GM21423 (cell line): ENCODE results near the gene EMILIN1.
"Not testable (repeated sequence)": the region's sequence is repeated elsewhere in the genome, so short reads cannot be mapped to it uniquely, and the experiment has no call there.

ENCODE experiments used
- ATAC-seq: cut with Tn5 transposase; IDR thresholded peaks from one replicate; pipeline ENCODE4 v1.9.1; 2021; ENCODE audit warnings: mild to moderate bottlenecking, moderate library complexity; ENCODE audit not compliant: unreplicated experiment

EMILIN1 gene

DNA sequence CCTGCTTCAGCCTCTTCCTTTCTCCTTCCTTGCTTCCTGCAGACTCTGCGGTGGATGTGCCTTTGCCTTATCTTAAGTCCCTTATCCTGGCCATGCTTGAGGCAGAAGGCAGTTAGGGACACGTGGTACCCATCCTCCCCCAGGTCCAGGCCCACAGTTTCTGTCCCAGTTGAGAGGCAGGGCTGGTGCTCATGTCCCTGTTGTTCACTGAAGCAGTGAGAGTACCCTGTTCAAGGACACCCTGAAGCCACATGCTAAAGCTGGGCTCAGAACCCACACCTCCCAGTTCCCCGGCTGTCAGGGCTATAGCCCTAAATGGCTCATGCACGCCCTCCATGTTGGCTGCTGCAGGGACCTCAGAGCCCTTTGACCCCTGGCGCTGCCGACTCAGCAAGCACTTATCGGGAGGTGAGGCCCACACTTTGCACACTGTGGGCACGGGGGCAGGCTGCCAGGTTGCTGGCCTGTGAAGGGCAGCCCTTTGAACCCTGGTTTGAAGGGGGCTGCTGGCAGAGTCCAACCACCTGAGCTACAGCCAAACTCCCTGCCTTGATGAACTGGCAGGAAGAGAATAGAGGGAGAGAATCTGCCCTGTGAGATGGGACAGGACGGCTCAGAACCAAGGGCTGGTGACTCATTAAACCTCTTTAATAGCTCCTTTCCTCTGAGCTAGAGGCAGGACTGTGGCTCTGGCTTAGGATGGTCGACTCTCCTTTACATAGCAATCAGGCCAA is 14.4 kb downstream of the EMILIN1 start:
- no peak for ATAC-seq

DNA sequence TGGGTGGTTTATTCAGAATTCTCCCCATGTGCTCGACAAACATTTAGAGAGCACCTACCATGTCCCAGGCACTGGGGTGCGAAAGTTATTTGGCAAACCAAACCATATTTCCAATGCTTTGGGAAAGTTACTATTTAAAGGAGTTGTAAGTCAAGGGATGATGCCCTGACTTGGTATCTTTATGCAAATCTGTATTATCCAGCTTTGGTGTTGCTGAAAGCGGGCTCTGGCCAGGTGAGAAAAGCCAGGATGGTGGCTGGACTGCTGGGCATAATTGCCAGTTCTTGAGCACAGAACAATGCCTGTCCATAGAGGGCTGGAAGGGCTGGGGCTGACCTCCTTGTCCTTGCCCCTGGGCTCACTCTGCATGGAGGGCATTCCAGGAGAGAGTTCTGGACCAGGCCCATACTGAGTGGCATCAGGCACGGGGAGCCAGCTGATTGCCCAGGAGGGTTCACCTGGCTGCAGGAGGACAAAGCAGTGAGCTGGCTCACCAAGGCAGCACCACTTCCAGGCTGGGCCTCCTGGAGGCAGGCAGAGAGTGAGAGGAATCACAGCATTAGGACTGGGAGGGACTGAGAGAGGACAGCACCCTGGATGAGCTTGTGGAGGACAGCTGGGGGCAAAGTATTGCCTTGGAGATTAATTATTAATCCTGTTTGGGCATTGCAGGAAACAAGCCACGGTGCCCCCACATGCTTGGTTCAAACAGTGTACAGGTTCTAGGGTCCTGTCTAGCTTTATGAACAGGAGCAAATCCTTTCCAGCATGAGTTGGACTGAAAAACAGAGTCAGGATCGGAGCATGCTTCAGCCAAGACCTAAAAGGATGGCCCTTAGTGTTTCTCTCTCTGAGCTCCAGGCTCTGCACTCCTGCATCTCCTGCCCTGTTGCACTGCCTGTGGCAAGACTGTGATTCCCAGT is 15.3 kb downstream of the EMILIN1 start:
- no peak for ATAC-seq

DNA sequence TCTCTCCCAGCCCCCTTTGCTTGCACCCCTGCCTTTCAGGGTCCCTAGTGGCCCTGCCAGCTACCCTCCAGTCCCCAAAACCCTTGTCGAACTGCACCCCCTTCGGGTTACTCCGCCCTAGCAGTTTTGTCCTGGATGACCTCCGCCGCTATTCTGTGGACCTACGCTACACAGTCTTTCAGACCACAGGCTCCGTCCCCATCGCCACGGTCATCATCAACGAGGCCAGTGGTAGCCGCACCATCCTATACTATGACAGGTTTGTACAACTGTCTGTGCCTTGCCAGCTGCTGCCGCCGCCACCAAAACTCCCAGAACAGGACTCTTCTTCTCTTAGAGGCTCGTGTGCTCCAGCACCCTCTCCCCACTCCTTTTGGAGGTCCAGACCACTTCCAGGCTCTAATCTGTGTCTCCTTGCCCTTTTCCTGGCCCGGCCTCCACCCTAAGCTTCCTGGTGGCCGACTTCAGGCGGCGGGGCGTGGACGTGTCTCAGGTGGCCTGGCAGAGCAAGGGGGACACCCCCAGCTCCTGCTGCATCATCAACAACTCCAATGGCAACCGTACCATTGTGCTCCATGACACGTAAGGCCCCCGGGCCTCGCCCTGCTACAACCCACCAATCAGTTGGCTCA is 16.1 kb downstream of the EMILIN1 start:
- no peak for ATAC-seq

DNA sequence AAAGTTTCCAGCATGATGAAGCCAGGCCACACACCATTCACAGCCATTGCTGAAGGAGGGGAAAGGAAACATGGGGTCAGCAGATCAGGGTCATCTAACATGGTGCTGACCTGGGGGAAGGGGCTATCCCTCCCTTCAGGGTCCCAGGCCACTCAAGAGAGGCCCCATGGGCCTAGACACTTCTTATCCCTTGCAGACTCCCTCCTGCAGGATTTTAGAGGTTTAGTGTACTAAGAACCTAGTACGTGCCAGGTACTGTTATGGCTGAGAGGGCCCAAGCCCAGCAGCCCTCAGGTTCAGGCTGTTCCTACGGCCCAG is 17.0 kb downstream of the EMILIN1 start:
- ATAC-seq, result no peak

DNA sequence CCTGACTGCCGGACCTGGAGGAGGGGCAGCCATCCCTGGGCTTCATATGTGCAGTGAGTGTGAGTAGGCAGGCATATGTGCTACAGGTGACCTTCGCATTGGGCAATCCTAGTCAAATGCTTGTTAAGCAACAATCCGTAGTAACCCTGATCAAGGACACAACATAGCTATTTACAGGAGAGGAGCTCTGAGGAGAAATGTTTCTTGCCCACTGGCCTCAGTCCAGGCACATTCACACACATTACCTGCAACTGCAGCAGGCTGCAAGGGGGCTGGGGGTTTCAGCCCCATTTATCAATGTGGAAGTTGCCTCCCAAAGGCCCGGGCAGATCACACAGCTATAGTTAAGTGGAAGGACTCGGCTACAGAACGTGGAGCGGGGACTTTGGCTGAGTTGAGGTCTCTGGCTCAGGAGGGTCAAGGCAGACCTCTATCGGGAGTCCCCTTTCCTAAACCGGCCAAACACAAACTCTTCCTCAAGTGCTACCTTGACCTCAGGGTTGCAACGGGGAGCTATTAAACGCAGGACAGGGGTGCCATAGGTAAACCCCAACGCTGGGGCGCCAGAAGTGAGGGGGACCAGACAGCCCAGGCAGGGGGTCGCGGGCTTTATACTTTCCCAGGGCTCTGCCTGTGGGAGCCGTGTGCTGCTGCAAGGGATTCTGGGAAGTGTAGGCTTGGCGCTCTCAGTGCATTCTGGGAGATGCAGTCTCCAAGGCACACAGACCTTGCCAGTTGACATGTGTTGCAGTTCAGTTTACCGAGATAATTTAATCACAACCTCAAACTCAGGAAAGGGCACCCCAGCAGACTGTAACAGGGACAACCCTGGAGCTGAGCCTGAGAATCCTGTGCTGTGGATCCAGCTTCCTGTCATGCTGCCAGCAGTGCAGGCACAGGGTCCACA is 17.6 kb downstream of the EMILIN1 start:
- ATAC-seq, result no peak

DNA sequence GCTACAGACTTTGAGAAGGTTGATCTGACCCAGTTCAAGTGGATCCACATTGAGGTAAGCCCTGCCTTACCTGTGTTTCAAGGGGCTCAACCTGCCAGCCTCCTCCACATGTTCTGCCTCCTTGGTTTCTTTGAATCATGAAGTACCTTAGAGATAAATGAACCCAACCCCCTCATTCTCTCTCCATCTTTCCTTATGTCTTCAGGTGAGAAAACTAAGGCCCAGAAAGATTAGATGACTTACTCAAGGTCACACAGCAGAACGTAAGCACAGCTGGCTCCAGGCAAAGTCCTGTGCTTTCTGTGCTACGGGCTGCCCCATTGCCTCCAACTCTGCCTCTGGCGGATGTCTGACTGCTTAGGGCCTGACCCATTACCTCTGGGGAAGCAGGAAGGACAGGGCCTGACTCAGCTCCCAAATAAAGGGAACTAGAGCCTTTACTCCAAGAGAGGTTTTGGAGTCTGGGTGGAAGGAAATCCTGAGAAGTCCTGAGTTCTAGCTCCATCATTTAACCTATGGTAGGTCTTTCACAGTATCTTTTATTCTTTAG is 18.4 kb downstream of the EMILIN1 start:
- ATAC-seq, result no peak

DNA sequence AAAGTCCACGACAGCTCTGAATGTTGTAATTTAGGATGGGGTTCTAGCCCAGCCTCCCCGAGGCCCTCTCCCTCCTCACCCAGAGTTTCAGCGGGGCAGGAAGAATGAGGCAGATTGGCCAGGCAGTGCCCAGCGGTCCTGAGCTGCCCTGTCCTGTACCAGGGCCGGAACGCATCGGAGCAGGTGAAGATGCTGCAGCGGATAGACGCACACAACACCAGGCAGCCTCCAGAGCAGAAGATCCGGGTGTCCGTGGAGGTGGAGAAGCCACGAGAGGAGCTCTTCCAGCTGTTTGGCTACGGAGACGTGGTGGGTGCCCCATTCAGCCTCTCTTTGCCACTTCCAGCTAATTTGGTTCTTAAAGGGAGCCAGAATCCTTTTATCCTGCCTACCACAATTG is 18.9 kb downstream of the EMILIN1 start:
- no peak for ATAC-seq

DNA sequence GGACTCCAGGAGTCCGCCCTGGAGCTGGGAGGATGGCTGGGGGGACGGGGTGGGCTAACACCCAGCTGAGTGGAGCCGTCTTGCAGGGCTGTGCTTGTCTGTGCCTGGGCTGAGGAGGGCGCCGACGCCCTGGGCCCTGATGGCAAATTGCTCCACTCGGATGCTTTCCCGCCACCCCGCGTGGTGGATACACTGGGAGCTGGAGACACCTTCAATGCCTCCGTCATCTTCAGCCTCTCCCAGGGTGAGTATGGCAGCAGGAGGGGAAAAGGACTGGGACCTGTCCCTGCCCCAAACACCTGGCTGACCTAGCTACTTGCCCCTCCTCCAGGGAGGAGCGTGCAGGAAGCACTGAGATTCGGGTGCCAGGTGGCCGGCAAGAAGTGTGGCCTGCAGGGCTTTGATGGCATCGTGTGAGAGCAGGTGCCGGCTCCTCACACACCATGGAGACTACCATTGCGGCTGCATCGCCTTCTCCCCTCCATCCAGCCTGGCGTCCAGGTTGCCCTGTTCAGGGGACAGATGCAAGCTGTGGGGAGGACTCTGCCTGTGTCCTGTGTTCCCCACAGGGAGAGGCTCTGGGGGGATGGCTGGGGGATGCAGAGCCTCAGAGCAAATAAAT is 21.0 kb downstream of the EMILIN1 start:
- ATAC-seq, result no peak

DNA sequence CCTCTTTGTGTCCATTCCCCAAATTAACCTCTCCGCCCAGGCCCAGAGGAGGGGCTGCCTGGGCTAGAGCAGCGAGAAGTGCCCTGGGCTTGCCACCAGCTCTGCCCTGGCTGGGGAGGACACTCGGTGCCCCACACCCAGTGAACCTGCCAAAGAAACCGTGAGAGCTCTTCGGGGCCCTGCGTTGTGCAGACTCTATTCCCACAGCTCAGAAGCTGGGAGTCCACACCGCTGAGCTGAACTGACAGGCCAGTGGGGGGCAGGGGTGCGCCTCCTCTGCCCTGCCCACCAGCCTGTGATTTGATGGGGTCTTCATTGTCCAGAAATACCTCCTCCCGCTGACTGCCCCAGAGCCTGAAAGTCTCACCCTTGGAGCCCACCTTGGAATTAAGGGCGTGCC is 21.6 kb downstream of the EMILIN1 start:
- no peak for ATAC-seq

DNA sequence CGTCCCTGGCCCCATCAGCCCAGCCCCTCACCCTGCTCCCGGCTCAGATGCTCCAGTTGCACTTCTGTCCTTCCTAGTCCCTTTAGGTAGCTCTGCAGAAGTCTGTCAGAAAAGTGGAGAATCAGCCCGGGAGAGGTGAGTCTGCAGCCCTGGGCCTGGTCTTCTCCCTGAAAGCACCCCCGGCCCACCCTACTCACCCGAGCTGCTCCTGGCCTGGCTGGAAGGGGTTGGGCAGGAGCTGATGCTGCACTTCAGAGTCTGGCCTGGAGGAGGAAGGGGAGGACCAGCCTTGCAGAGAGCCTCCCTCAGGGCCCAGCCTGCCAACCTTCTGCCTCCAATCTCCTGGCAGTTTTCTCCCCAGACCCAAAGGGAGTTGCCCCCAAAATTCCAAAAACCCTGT is 23.9 kb downstream of the EMILIN1 start:
- no peak for ATAC-seq

DNA sequence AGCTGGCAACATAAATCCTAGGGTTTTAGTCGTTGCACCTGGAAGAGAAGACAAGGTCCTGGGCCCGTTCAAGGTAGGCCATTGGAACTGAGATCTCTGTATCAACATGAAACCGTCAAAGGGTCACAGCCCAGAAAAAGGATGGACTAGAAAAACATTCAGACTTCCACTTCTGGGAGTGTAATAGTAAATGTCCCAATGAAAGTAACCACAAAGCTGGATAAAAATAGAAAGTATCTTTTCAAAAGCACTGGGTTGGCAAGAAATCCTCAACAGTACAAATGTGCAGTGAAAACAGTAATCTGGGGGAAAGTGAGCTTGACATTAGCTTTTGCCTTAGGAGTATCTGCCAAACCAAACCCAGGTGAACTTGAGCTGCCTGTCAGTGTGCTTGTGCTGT is 27.6 kb downstream of the EMILIN1 start:
- no peak for ATAC-seq

DNA sequence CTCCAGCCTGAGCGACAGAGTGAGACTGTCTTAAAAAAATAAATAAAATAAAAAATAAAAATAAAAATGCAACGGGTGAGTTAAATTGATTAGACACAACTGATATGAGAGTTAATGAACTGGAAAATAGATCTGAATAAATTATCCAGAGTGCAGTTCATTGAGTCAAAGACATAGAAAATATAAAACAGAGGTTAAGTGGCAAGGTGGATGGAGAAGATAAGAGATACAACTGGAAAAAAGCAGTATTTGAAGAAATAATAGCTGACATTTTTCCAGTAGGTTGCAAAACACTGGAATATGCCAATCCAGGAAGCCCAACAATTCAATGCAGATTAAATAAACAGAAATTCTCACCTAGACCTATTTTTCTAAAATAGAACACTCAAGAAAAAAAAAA is 29.8 kb downstream of the EMILIN1 start:
- ATAC-seq, result no peak

DNA sequence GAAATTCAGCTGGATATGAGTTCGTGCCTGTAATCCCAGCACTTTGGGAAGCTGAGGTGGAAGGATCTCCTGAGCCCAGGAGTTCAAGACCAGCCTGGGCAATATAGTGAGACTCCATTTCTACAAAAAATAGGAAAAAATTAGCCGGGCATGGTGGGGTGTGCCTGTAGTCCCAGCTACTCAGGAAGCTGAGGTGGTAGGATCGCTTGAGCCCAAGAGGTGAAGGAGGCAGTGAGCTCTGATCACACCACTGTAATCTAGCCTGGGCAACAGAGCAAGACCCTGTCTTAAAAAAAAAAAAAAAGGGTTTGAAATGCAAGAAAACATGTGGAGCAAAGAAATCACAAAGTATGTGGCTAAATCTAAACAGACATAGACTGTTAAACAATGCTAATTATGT is 30.7 kb downstream of the EMILIN1 start:
- ATAC-seq, result no peak

DNA sequence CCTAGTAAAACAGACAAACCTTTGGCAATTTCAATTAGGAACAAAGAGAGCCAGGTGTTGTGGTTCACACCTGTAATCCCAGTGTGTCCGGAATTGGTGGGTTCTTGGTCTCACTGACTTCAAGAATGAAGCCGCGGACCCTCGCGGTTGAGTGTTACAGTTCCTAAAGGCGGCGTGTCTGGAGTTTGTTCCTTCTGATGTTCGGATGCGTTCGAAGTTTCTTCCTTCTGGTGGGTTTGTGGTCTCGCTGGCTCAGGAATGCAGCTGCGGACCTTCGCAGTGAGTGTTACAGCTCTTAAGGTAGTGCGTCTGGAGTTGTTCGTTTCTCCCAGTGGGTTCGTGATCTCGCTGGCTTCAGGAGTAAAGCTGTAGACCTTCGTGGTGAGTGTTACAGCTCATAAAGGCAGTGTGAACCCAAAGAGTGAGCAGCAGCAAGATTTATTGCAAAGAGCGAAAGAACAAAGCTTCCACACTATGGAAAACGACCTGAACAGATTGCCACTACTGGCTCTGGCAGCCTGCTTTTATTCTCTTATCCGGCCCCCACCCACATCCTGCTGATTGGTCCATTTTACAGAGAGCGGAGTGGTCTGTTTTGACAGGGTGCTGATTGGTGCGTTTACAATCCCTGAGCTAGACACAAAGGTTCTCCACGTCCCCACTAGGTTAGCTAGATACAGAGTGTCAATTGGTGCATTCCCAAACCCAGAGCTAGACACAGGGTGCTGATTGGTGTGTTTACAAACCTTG is 32.4 kb downstream of the EMILIN1 start:
- ATAC-seq, result not testable (repeated sequence)

DNA sequence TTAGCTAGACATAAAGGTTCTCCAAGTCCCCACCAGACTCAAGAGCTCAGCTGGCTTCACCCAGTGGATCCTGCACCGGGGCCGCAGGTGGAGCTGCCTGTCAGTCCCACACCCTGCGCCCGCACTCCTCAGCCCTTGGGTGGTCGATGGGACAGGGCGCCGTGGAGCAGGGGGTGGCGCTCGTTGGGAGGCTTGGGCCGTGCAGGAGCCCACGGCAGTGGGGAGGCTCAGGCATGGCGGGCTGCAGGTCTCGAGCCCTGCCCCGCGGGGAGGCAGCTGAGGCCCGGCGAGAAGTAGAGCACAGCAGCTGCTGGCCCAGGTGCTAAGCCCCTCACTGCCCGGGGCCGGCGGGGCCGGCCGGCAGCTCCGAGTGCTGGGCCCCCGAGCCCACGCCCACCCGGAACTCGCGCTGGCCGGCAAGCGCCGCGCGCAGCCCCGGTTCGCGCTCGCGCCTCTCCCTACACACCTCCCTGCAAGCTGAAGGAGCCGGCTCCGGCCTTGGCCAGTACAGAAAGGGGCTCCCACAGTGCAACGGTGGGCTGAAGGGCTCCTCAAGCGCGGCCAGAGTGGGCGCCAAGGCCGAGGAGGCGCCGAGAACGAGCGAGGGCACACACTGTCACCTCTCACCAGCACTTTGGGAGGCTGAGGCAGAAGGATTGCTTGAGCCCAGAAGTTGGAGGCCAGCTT is 33.1 kb downstream of the EMILIN1 start:
- ATAC-seq, result not testable (repeated sequence)

DNA sequence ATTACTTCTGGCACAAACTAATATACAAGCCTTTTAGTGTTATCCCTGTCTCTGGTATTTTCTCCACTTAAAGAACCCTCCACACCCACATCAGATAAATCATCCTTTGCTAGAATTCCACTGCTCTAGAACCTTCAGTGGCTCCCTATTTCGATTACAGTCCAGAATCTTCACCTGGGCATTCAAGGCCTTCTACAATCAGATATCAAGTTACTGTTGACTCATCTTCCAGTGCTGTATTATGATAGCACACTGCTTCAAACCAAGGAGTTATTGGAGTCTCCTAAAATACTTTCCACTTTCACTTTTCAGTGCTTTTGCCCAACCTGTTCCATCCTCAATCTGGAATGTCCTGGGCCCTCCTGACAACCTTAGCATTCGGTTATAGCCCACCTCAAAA is 37.1 kb downstream of the EMILIN1 start:
- no peak for ATAC-seq

DNA sequence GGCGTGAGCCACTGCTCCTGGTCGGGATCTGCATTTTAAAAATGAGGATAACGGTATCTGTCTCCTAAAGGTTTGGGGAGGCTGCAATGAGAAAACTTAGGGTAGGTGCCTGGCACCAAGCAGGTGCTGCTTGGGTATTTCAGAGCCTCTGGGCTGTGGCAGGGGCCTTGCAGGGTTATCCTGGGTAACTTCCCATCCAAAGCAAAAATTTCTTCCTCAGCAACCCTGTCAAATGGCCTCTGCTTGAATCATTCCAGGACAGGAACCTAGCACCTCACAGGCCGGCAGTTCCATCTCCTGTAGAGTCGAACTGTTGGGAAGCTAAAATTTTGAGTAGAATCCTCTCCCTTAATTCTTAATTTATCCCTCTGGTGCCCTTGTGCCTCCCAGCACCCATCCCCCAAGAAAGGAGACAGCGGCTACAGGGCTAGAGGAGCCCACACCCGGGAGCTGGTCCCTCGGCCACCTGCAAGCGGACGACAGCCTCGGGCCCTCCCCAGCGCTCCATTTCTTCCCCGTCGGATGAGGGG is 39.6 kb downstream of the EMILIN1 start:
- no peak for ATAC-seq

DNA sequence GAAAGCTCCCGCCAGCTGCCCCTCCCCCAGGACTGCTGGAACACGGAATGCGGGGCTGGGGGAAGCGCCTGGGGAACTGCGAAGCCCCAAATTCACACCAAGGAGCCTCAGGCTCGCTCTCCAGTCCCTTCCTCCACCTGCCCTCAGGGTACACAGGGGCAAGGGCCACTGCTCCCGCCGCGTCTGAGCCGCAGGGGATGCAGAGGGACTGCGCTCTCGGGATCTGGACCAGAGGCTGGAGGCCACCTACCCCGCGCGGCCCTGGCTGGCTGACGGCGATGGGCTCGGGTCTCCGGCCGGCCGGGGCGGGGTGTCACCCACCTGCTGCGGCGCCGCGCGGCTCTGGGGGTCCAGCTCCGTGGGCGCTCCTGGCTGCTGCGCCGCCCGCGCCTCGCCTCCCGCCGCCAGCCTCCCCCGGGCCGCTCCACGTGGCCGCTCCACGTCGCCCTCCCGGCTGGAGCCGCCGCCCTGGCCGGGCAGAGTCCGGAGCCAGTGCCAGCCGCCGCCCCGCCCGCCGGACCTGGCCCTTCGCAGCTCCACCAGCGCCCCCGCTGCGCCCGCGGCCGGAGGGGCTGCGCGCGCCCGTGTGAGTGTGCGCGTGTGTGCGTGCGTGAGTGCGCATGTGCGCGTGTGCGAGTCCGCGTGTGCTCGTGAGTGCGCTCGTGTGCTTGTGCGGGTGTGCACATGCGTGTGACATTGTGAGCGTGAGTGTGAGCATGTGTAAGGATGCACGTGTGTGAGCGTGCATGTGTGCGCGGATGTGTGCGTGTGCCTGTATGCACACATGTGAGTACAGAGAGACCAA is 40.3 kb downstream of the EMILIN1 start, which contains the start of gene CGREF1:
Gene CGREF1 (minus strand): TSS at position 604 of the 805 bp plus-strand sequence. CDS start 14,762 bp downstream, outside the sequence.
- no peak for ATAC-seq
